ENCODE results near the gene GPR157.

GPR157 gene

DNA sequence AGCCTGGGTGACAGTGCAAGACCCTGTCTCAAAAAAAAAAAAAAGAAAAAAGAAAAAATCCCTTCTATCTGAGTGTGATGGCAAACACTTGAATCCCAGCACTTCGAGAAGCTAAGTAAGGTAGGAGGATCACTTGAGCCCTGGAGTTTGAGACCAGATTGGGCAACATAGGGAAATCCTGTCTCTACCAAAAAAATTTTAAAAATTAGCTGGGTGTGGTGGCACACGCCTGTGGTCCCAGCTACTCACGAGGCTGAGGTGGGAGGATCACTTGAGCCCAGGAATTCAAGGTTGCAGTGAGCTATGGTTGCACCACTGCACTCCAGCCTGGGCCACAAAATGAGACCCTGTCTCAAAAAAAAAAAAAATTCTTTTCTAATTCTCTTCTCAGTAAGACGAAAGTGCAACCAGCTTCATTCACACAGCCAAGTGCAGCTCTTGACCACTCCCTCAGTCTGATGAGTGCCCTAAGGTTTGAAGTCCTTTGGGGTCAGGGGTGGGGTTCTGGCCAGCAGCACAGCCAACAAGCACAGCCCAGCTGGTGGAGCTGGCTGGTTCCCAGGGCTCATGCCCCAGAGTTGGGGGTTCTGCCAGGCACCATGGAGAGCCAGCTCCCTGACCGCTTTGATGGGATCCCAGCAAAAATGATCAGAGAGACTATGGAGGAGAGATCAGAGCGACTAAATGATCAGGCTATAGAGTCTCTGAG lies 67.5 kb downstream of the GPR157 start:
- Histone ChIP-seq H3K9ac (no peak overlapping the region), H3K36me3 (ENCODE audit: control insufficient read depth, insufficient read depth, low read length) (no peaks in the 10 kb centered on the region), H3K4me2 (ENCODE audit: low read length) (no peak overlapping the region), H3K4me1 (peaks cover 2% of the 10 kb centered on the region), H3K27ac (no peak overlapping the region), H3K79me2 (no peaks in the 10 kb centered on the region), H3K27me3 (ENCODE audit: control insufficient read depth, insufficient read depth, low read length) (no peaks in the 10 kb centered on the region), H3K4me3 (ENCODE audit: low read depth, low read length) (no peak overlapping the region), H3K9me3 (ENCODE audit: control insufficient read depth, low read length) (no peaks in the 10 kb centered on the region), H2AFZ (no peak overlapping the region)
- TF ChIP-seq, protein P1, sequence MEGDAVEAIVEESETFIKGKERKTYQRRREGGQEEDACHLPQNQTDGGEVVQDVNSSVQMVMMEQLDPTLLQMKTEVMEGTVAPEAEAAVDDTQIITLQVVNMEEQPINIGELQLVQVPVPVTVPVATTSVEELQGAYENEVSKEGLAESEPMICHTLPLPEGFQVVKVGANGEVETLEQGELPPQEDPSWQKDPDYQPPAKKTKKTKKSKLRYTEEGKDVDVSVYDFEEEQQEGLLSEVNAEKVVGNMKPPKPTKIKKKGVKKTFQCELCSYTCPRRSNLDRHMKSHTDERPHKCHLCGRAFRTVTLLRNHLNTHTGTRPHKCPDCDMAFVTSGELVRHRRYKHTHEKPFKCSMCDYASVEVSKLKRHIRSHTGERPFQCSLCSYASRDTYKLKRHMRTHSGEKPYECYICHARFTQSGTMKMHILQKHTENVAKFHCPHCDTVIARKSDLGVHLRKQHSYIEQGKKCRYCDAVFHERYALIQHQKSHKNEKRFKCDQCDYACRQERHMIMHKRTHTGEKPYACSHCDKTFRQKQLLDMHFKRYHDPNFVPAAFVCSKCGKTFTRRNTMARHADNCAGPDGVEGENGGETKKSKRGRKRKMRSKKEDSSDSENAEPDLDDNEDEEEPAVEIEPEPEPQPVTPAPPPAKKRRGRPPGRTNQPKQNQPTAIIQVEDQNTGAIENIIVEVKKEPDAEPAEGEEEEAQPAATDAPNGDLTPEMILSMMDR (IDR thresholded peaks at IDR 0.05), result no peak

DNA sequence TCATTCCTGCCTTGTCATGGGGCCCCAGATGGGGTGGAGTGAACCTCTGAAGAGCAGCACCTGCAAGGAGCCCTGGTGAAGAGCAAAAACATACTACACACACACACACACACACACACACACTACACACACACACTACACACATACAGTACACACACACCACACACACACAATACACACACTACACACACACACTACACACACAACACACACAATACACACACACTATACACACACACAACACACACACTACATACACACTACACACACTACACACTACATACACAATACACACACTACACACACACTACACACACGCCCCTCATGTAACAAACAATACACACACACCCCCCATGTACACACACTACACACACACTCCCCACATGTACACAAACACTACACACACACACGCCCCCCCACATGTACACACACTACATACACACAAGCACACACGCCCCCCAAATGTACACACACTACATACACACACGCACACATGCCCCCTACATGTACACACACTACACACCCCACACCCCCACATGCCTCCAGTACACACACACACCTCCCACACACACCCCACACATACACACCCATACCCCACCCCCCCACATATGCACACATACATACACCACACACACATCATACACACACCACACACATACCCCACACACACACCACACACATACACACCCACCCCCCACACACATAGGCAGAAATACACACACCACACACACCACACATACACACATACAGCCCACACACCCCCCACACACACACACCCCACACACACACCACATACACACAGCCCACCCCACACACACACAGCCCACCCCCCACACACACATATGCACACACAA lies 68.8 kb downstream of the GPR157 start:
- Histone ChIP-seq H3K9ac (no peak overlapping the region), H3K36me3 (ENCODE audit: control insufficient read depth, insufficient read depth, low read length) (no peaks in the 10 kb centered on the region), H3K79me2 (no peaks in the 10 kb centered on the region), H3K27ac (no peak overlapping the region), H3K27me3 (ENCODE audit: control insufficient read depth, insufficient read depth, low read length) (no peaks in the 10 kb centered on the region), H3K4me3 (ENCODE audit: low read depth, low read length) (no peak overlapping the region), H3K9me3 (ENCODE audit: control insufficient read depth, low read length) (no peaks in the 10 kb centered on the region), H3K4me1 (no peaks in the 10 kb centered on the region), H3K4me2 (ENCODE audit: low read length) (no peak overlapping the region), H2AFZ (no peak overlapping the region)
- TF ChIP-seq, protein P1 (IDR thresholded peaks at IDR 0.05), result no peak

DNA sequence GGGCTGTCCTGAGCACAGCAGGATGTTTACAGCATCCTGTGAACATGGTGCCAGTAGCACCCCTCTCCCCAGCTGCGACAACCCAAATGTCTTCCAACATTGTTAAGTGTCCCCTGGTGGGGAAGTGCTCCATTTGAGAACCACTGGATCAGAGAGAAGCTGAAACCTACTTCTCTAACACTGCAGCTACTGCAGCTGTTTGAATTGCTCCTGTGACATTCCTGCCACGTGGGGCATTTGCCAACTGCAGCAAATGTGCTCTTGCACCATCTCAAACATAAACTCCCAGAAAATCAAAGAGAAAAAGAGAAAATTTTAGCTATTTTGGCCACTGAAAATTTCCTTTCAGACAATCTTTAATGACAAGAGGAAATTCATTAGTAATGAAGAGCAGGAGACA lies 70.4 kb downstream of the GPR157 start:
- no peak overlapping the region for H3K4me3 ChIP-seq (ENCODE audit: low read depth, low read length)
- no peaks in the 10 kb centered on the region for H3K79me2 ChIP-seq
- H3K27ac ChIP-seq, result no peak overlapping the region
- H3K27me3 ChIP-seq (ENCODE audit: control insufficient read depth, insufficient read depth, low read length), result no peaks in the 10 kb centered on the region
- H3K36me3 ChIP-seq (ENCODE audit: control insufficient read depth, insufficient read depth, low read length), result no peaks in the 10 kb centered on the region
- TF ChIP-seq, protein P1 (IDR thresholded peaks at IDR 0.05), result no peak
- no peaks in the 10 kb centered on the region for H3K4me1 ChIP-seq
- no peak overlapping the region for H3K9ac ChIP-seq
- H3K9me3 ChIP-seq (ENCODE audit: control insufficient read depth, low read length), result no peaks in the 10 kb centered on the region
- no peak overlapping the region for H2AFZ ChIP-seq
- H3K4me2 ChIP-seq (ENCODE audit: low read length), result no peak overlapping the region

DNA sequence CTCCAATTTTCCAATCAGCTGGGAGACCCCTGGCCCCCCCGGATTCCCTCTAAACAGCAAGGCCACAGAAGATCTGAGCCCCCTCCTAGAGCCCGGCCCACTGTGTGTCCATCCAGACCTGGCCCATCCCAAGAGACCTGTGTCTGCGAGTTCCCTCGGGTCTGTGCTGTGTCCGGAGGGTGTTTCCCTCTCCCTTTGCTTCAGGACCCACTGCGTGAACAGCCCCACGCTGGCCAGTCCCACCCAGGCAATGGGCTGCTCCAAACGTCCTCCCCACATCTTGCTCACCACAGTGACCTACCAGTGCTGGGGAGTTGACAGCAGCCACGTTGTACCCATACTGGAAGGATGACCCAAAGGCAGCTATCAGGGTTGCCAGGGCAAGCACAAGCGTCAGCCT lies 71.1 kb downstream of the GPR157 start:
- no peak overlapping the region for H3K9ac ChIP-seq
- no peaks in the 10 kb centered on the region for H3K27me3 ChIP-seq (ENCODE audit: control insufficient read depth, insufficient read depth, low read length)
- no peaks in the 10 kb centered on the region for H3K9me3 ChIP-seq (ENCODE audit: control insufficient read depth, low read length)
- TF ChIP-seq, protein P1 (IDR thresholded peaks at IDR 0.05), result no peak
- H3K4me1 ChIP-seq, result no peaks in the 10 kb centered on the region
- H3K79me2 ChIP-seq, result no peaks in the 10 kb centered on the region
- H3K27ac ChIP-seq, result no peak overlapping the region
- no peaks in the 10 kb centered on the region for H3K36me3 ChIP-seq (ENCODE audit: control insufficient read depth, insufficient read depth, low read length)
- no peak overlapping the region for H3K4me2 ChIP-seq (ENCODE audit: low read length)
- no peak overlapping the region for H3K4me3 ChIP-seq (ENCODE audit: low read depth, low read length)
- no peak overlapping the region for H2AFZ ChIP-seq

Measured in parathyroid adenoma (tissue), 2 donors.